IMR-90 (cell line): ENCODE measurements around the gene ZNF841. TPM values are rescaled to one million over a fixed set of nuclear protein-coding genes. Genes with fewer than 3 reads are reported as not detected.

ENCODE experiments used
- ATAC-seq: fragments of 200-7000 bp; cut with Tn5 transposase; 2 replicates; pipeline ENCODE4 v1.9.1; 2020; ENCODE audit warnings: low read depth, mild to moderate bottlenecking, moderate library complexity
- BruUV-seq: library from RNA; stranded (reverse); fragments of 400-500 nt; replicated peaks from 2 replicates; lab custom pipeline; 2021; lab: Mats Ljungman, UMichigan
- CTCF ChIA-PET: fragments of 300-600 bp; formaldehyde crosslinking; extraction: SDS; loops from one replicate; lab custom pipeline; 2021; ENCODE audit warnings: antibody characterized with exemption; lab: Yijun Ruan, JAX
- POLR2A ChIA-PET: fragments of 300-600 bp; sonication (Branson Sonifier 250); formaldehyde crosslinking; loops from one replicate; lab custom pipeline; 2022; ENCODE audit warnings: antibody characterized with exemption; ENCODE audit not compliant: unreplicated experiment; lab: Charles Lee
- DNase-seq: peaks from one replicate; pipeline ENCODE4 v3.0.0; 2013
- H2AFZ ChIP-seq: replicated peaks from 2 replicates; pipeline ENCODE3; 2013; ENCODE audit warnings: low read length, mild to moderate bottlenecking; ENCODE audit not compliant: poor library complexity
- H2AK5ac ChIP-seq: 2 replicates; pipeline ENCODE4 v1.6.1; 2013; ENCODE audit warnings: low read depth, low read length, inconsistent platforms
- H2AK9ac ChIP-seq: replicated peaks from 2 replicates; pipeline ENCODE3; 2013; ENCODE audit warnings: mild to moderate bottlenecking, low read depth, low read length, moderate library complexity; ENCODE audit not compliant: poor library complexity
- H2BK120ac ChIP-seq: 2 replicates; pipeline ENCODE4 v1.6.1; 2013; ENCODE audit warnings: low read depth, low read length, inconsistent platforms
- H2BK15ac ChIP-seq: 3 replicates; pipeline ENCODE4 v1.6.1; 2013; ENCODE audit warnings: low read depth, low read length, inconsistent platforms
- H2BK20ac ChIP-seq: 2 replicates; pipeline ENCODE4 v1.6.1; 2013; ENCODE audit warnings: low read depth, mild to moderate bottlenecking, inconsistent platforms, low read length, moderate library complexity
- H2BK5ac ChIP-seq: 2 replicates; pipeline ENCODE4 v1.6.1; 2013; ENCODE audit warnings: mild to moderate bottlenecking, low read depth, low read length, inconsistent platforms; ENCODE audit not compliant: poor library complexity, severe bottlenecking
- H3K14ac ChIP-seq: replicated peaks from 2 replicates; pipeline ENCODE4 v1.6.1; 2013; ENCODE audit warnings: low read depth, low read length, inconsistent platforms
- H3K18ac ChIP-seq: 2 replicates; pipeline ENCODE4 v1.6.1; 2013; ENCODE audit warnings: low read depth, low read length, control low read depth
- H3K23ac ChIP-seq: 2 replicates; pipeline ENCODE4 v1.6.1; 2013; ENCODE audit warnings: low read depth, low read length, inconsistent platforms
- H3K27ac ChIP-seq: 2 replicates; pipeline ENCODE4 v1.5.1; 2013; ENCODE audit warnings: mild to moderate bottlenecking, control low read depth, low read length; ENCODE audit not compliant: insufficient read depth
- H3K27me3 ChIP-seq: 2 replicates; pipeline ENCODE4 v1.6.1; 2013; ENCODE audit warnings: low read length; ENCODE audit not compliant: control insufficient read depth, insufficient read depth
- H3K36me3 ChIP-seq: 2 replicates; pipeline ENCODE4 v1.6.1; 2013; ENCODE audit warnings: low read length, mixed read lengths; ENCODE audit not compliant: control insufficient read depth, insufficient read depth
- H3K4ac ChIP-seq: 2 replicates; pipeline ENCODE4 v1.6.1; 2013; ENCODE audit warnings: low read depth, low read length, inconsistent platforms
- H3K4me1 ChIP-seq: 2 replicates; pipeline ENCODE4 v1.6.1; 2013; ENCODE audit warnings: low read length, mixed read lengths; ENCODE audit not compliant: control insufficient read depth, insufficient read depth
- H3K4me2 ChIP-seq: 2 replicates; pipeline ENCODE4 v1.6.1; 2013; ENCODE audit warnings: low read depth, mild to moderate bottlenecking, control low read depth, low read length, moderate library complexity
- H3K4me3 ChIP-seq: 2 replicates; pipeline ENCODE4 v1.5.1; 2013; ENCODE audit warnings: low read depth, mild to moderate bottlenecking, control low read depth, low read length, moderate library complexity; ENCODE audit not compliant: insufficient read depth
- H3K56ac ChIP-seq: 2 replicates; pipeline ENCODE4 v1.6.1; 2013; ENCODE audit warnings: low read length, inconsistent platforms; ENCODE audit not compliant: insufficient read depth; ENCODE audit errors: extremely low read depth
- H3K79me1 ChIP-seq, 2 experiments: 2 replicates each; pipeline ENCODE4 v1.6.1; 2013; ENCODE audit warnings: low read length in 2 of 2, inconsistent platforms in 1 of 2, low read depth in 1 of 2
- H3K9ac ChIP-seq: 2 replicates; pipeline ENCODE4 v1.6.1; 2013; ENCODE audit warnings: low read depth, low read length, control low read depth
- H3K9me1 ChIP-seq: 2 replicates; pipeline ENCODE4 v1.6.1; 2013; ENCODE audit warnings: low read length, inconsistent platforms; ENCODE audit not compliant: insufficient read depth
- H3K9me3 ChIP-seq: 2 replicates; pipeline ENCODE4 v1.6.1; 2013; ENCODE audit warnings: low read length; ENCODE audit not compliant: control insufficient read depth, insufficient read depth
- H4K20me1 ChIP-seq: 2 replicates; pipeline ENCODE4 v1.6.1; 2013; ENCODE audit warnings: low read length, inconsistent platforms; ENCODE audit not compliant: insufficient read depth
- H4K5ac ChIP-seq: 2 replicates; pipeline ENCODE4 v1.6.1; 2013; ENCODE audit warnings: mild to moderate bottlenecking, low read depth, low read length, control low read depth
- H4K8ac ChIP-seq, 2 experiments: 2 replicates each; pipeline ENCODE4 v1.6.1; 2013; ENCODE audit warnings: low read depth in 2 of 2, low read length in 2 of 2, control low read depth in 1 of 2, inconsistent platforms in 1 of 2
- H4K91ac ChIP-seq: 2 replicates; pipeline ENCODE4 v1.6.1; 2013; ENCODE audit warnings: low read depth, low read length, inconsistent platforms; ENCODE audit not compliant: insufficient read depth
- CHD1 ChIP-seq: IDR thresholded peaks from 2 replicates; pipeline ENCODE4 v1.6.1; 2012; ENCODE audit warnings: low read depth, low read length, improper control_type of control experiment
- MAFK ChIP-seq: IDR thresholded peaks from 2 replicates; pipeline ENCODE4 v1.6.1; 2012; ENCODE audit warnings: low read depth, low read length, improper control_type of control experiment
- MAZ ChIP-seq: IDR thresholded peaks from 2 replicates; pipeline ENCODE4 v1.6.1; 2012; ENCODE audit warnings: low read depth, mild to moderate bottlenecking, low read length, improper control_type of control experiment, moderate library complexity, borderline replicate concordance
- MXI1 ChIP-seq: IDR thresholded peaks from 2 replicates; pipeline ENCODE4 v1.6.1; 2012; ENCODE audit warnings: low read depth, mild to moderate bottlenecking, low read length, moderate library complexity, borderline replicate concordance
- NFE2L2 ChIP-seq: fragments of 150-350 bp; IDR thresholded peaks from 2 replicates; pipeline ENCODE4 v1.6.1; 2016; ENCODE audit warnings: low read depth, mild to moderate bottlenecking, low read length
- POLR2A ChIP-seq: IDR thresholded peaks from 2 replicates; pipeline ENCODE4 v1.6.1; 2012; ENCODE audit warnings: mild to moderate bottlenecking, low read depth, low read length
- RAD21 ChIP-seq: IDR thresholded peaks from 2 replicates; pipeline ENCODE4 v1.6.1; 2012; ENCODE audit warnings: low read length, improper control_type of control experiment
- RCOR1 ChIP-seq: IDR thresholded peaks from 2 replicates; pipeline ENCODE4 v1.6.1; 2012; ENCODE audit warnings: mild to moderate bottlenecking, low read length, improper control_type of control experiment; ENCODE audit not compliant: insufficient replicate concordance
- RFX5 ChIP-seq: IDR thresholded peaks from 2 replicates; pipeline ENCODE4 v1.8.0; 2012; ENCODE audit warnings: low read depth, mild to moderate bottlenecking, low read length, moderate library complexity
- SMC3 ChIP-seq: fragments of 150-350 bp; IDR thresholded peaks from 2 replicates; pipeline ENCODE4 v1.6.1; 2016; ENCODE audit warnings: low read depth, mild to moderate bottlenecking, antibody characterized with exemption, low read length, moderate library complexity
- WGBS, 2 experiments: methylation state at CpG; one replicate each; pipeline versions ENCODE4 v1.1.5 to v1.1.7; 2013; ENCODE audit warnings: missing lambda C conversion rate in 2 of 2; ENCODE audit not compliant: insufficient read length in 1 of 2; ENCODE audit errors: extremely low coverage in 2 of 2; 5-methylcytosine and 5-hydroxymethylcytosine counted together
- dilution Hi-C: fragments of 300-500 bp; cut with HindIII; formaldehyde crosslinking; loops from one replicate; pipeline ENCODE4 v1.14.3; 2018; ENCODE audit warnings: low sequenced_read_pairs; ENCODE audit not compliant: unreplicated experiment
- in situ Hi-C: fragments of 300-500 bp; cut with MboI; formaldehyde crosslinking; loops from 3 replicates; pipeline ENCODE4 v1.14.3; 2019; ENCODE audit warnings: low sequenced_read_pairs, inconsistent platforms, mixed read lengths
- intact Hi-C: fragments of 100-400 bp; cut with micrococcal nuclease; formaldehyde crosslinking; loops from 2 replicates; pipeline ENCODE4 v1.10.0; 2022
- polyA plus RNA-seq, 3 experiments: library from polyadenylated mRNA; depleted of rRNA; stranded (reverse); fragments of >200 nt; gene quantifications; 2 replicates each; pipeline ENCODE4 v1.2.3, GENCODE V29; 2012; ENCODE audit warnings: low replicate concordance in 1 of 3
- total RNA-seq: library from RNA; depleted of rRNA; stranded (reverse); fragments of >200 nt; gene quantifications from 2 replicates; pipeline ENCODE4 v1.2.3, GENCODE V29; 2012
- TF ChIP-seq, protein P1 (sequence below): conservative IDR thresholded peaks from 2 replicates; pipeline ENCODE4 v1.5.1; 2012; ENCODE audit warnings: mild to moderate bottlenecking, low read depth, low read length, improper control_type of control experiment
- TF ChIP-seq, protein P2 (sequence below): fragments of 150-350 bp; IDR thresholded peaks from 2 replicates; pipeline ENCODE4 v1.6.1; 2017; ENCODE audit warnings: mild to moderate bottlenecking, antibody characterized with exemption, low read length, low read depth

Gene ZNF841
- total and polyA plus RNA-seq, 2 of the 4 experiments (the other 2 are of a cell fraction): 8.5 to 28.9 TPM

DNA sequence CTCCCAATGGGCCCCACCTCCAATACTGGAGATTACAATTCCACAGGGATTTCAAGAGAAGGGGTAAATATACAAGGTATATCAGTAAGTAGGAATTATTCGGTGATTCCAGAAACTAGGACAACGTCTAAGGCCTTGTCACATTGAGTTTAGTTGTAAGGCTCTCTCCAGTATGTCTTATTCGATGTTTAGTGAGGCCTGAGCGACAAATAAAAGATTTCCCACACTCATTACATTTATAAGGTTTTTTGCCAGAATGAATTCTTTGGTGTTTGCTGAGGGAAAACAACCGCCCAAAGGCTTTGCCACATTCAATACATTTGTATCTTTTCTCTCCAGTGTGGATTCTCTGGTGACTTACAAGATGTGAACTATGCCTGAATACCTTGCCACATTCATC lies 19.1 kb upstream of the ZNF841 start:
- Histone ChIP-seq H3K4me1 (no peaks in the 10 kb centered on the region), H4K5ac (no peak overlapping the region), H3K9ac (no peak overlapping the region), H4K91ac (no peak overlapping the region), H2BK15ac (no peak overlapping the region), H3K79me1 (peaks cover 0 to 3% of the 10 kb centered on the region in 2 experiments; a peak in 1 of 4 replicates), H3K27me3 (no peaks in the 10 kb centered on the region), H2AK5ac (no peak overlapping the region), H3K36me3 (peaks cover 35% of the 10 kb centered on the region), H2BK5ac (no peak overlapping the region), H4K8ac (no peak overlapping the region), H2BK120ac (no peak overlapping the region), H3K4me3 (no peak overlapping the region), H2AK9ac (no peak overlapping the region), H3K4me2 (no peak overlapping the region), H3K23ac (no peak overlapping the region), H3K4ac (no peak overlapping the region), H2BK20ac (no peak overlapping the region), H3K27ac (no peak overlapping the region), H4K20me1 (no peaks in the 10 kb centered on the region), H3K18ac (no peak overlapping the region), H3K9me3 (peaks cover 83% of the 10 kb centered on the region), H3K56ac (no peak overlapping the region), H2AFZ (no peak overlapping the region), H3K14ac (no peak overlapping the region), H3K9me1 (no peaks in the 10 kb centered on the region)
- dilution Hi-C loops (no loop called here), intact Hi-C loops (no loop called here), in situ Hi-C loops (no loop called here)
- CTCF ChIA-PET: no interaction called here
- WGBS, 2 experiments: no CpG with 5 or more reads among the region's 5 CpGs
- BruUV-seq: no TSS peak
- DNase-seq: no peak
- TF ChIP-seq, protein P1, sequence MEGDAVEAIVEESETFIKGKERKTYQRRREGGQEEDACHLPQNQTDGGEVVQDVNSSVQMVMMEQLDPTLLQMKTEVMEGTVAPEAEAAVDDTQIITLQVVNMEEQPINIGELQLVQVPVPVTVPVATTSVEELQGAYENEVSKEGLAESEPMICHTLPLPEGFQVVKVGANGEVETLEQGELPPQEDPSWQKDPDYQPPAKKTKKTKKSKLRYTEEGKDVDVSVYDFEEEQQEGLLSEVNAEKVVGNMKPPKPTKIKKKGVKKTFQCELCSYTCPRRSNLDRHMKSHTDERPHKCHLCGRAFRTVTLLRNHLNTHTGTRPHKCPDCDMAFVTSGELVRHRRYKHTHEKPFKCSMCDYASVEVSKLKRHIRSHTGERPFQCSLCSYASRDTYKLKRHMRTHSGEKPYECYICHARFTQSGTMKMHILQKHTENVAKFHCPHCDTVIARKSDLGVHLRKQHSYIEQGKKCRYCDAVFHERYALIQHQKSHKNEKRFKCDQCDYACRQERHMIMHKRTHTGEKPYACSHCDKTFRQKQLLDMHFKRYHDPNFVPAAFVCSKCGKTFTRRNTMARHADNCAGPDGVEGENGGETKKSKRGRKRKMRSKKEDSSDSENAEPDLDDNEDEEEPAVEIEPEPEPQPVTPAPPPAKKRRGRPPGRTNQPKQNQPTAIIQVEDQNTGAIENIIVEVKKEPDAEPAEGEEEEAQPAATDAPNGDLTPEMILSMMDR: no peak
- TF ChIP-seq CHD1 (no peak), RCOR1 (no peak), RFX5 (no peak), POLR2A (no peak), NFE2L2 (no peak), MXI1 (no peak), SMC3 (no peak), MAZ (no peak), RAD21 (no peak), MAFK (no peak)
- TF ChIP-seq, protein P2, sequence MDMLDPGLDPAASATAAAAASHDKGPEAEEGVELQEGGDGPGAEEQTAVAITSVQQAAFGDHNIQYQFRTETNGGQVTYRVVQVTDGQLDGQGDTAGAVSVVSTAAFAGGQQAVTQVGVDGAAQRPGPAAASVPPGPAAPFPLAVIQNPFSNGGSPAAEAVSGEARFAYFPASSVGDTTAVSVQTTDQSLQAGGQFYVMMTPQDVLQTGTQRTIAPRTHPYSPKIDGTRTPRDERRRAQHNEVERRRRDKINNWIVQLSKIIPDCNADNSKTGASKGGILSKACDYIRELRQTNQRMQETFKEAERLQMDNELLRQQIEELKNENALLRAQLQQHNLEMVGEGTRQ: no peak
- POLR2A ChIA-PET: no interaction called here
- no peak for ATAC-seq
